ENCODE measurements around the gene SCYL1. TPM values are rescaled to one million over a fixed set of nuclear protein-coding genes. Genes with fewer than 3 reads are reported as not detected.
"Not testable (repeated sequence)": the region's sequence is repeated elsewhere in the genome, so short reads cannot be mapped to it uniquely, and the experiment has no call there.

SCYL1 gene
- total and polyA plus RNA-seq, 5 donors from 2014 or later: 24.3 to 59.0 (median 30.7) TPM

- Histone ChIP-seq H3K27me3 (ENCODE audit: control insufficient read depth, insufficient read depth, low read length) (no peaks in the 10 kb centered on the region), H3K27ac (ENCODE audit: insufficient read depth, low read length, poor library complexity, severe bottlenecking) (no peak overlapping the region), H3K4me3 (ENCODE audit: low read depth, low read length) (no peak overlapping the region), H3K36me3 (ENCODE audit: control insufficient read depth, insufficient read depth, low read length) (no peaks in the 10 kb centered on the region), H3K4me1 (ENCODE audit: control insufficient read depth, insufficient read depth, low read length, poor library complexity, severe bottlenecking) (peaks cover 44% of the 10 kb centered on the region), H3K9me3 (ENCODE audit: control insufficient read depth in 2 of 2, low read length in 2 of 2) (no peaks in the 10 kb centered on the region)
- H3K4me3 Mint-ChIP-seq: peak overlapping the region in 2 of 4 donors; percentile 34 to 61
- H3K27me3 Mint-ChIP-seq: no peaks in the 10 kb centered on the region
- H3K4me1 Mint-ChIP-seq: peaks cover 0 to 58% (median 32%) of the 10 kb centered on the region in 4 donors
- H3K27ac Mint-ChIP-seq: peak overlapping the region in 2 of 3 donors; percentile 25 to 85
- DNase-seq (no peak), ATAC-seq (ENCODE audit: low read depth in 2 of 2) (no peak)
- peaks cover 0 to 2% (median 0%) of the 10 kb centered on the region in 7 donors for H3K9me3 Mint-ChIP-seq
- H3K36me3 Mint-ChIP-seq: no peaks in the 10 kb centered on the region
These were observed 37.1 kb downstream of the SCYL1 start for GRCh38 chr11:65562020-65562419.

DNA sequence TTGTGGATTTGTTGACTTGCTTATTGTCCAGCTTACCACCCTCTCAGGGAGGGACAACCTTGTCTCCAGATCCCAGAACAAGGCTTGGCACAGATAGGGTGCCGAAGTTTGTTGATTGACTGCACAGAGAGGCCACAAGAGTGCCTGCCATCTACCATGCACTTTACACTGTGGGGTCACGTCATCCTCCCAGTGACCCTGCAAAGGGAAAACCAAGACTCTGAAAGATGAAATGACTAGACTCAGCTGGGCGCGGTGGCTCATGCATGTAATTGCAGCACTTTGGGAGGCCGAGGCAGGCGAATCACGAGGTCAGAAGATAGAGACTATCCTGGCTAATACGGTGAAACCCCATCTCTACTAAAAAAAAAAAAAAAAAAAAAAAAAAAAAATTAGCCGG lies 37.9 kb downstream of the SCYL1 start:
- Histone ChIP-seq H3K9me3 (ENCODE audit: control insufficient read depth in 2 of 2, low read length in 2 of 2) (no peaks in the 10 kb centered on the region), H3K27me3 (ENCODE audit: control insufficient read depth, insufficient read depth, low read length) (no peaks in the 10 kb centered on the region), H3K36me3 (ENCODE audit: control insufficient read depth, insufficient read depth, low read length) (no peaks in the 10 kb centered on the region), H3K4me3 (ENCODE audit: low read depth, low read length) (no peak overlapping the region), H3K4me1 (ENCODE audit: control insufficient read depth, insufficient read depth, low read length, poor library complexity, severe bottlenecking) (peaks cover 43% of the 10 kb centered on the region), H3K27ac (ENCODE audit: insufficient read depth, low read length, poor library complexity, severe bottlenecking) (no peak overlapping the region)
- peak overlapping the region in 1 of 4 donors; percentile 80 for H3K4me3 Mint-ChIP-seq
- H3K4me1 Mint-ChIP-seq: peaks cover 0 to 54% (median 30%) of the 10 kb centered on the region in 4 donors
- H3K36me3 Mint-ChIP-seq: no peaks in the 10 kb centered on the region
- peak overlapping the region in 1 of 3 donors; percentile 55 for H3K27ac Mint-ChIP-seq
- no peak for DNase-seq
- no peaks in the 10 kb centered on the region for H3K27me3 Mint-ChIP-seq
- peaks cover 0 to 2% (median 0%) of the 10 kb centered on the region in 7 donors for H3K9me3 Mint-ChIP-seq
- no peak for ATAC-seq (ENCODE audit: low read depth in 2 of 2)

DNA sequence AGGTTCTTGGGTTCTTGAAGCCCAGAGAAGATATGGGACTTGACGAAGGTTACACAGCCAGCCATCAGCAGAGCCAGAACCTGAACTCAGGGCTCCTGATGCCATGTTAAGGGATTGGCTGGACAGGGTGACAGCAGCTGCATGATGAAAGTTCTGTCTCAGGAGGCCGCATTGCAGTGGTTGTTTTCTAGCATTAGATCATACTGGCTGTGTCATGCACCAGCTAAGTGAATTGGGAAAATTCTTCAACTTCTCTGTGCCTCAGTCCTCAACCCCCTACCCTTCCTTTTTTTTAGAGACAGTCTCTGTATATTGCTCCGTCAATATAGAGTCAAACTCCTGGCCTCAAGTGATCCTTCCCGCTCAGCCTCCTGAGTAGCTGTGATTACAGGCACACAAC lies 38.7 kb downstream of the SCYL1 start:
- Histone ChIP-seq H3K36me3 (ENCODE audit: control insufficient read depth, insufficient read depth, low read length) (no peaks in the 10 kb centered on the region), H3K27me3 (ENCODE audit: control insufficient read depth, insufficient read depth, low read length) (no peaks in the 10 kb centered on the region)
- H3K9me3 Mint-ChIP-seq: peaks cover 0 to 2% (median 0%) of the 10 kb centered on the region in 7 donors

DNA sequence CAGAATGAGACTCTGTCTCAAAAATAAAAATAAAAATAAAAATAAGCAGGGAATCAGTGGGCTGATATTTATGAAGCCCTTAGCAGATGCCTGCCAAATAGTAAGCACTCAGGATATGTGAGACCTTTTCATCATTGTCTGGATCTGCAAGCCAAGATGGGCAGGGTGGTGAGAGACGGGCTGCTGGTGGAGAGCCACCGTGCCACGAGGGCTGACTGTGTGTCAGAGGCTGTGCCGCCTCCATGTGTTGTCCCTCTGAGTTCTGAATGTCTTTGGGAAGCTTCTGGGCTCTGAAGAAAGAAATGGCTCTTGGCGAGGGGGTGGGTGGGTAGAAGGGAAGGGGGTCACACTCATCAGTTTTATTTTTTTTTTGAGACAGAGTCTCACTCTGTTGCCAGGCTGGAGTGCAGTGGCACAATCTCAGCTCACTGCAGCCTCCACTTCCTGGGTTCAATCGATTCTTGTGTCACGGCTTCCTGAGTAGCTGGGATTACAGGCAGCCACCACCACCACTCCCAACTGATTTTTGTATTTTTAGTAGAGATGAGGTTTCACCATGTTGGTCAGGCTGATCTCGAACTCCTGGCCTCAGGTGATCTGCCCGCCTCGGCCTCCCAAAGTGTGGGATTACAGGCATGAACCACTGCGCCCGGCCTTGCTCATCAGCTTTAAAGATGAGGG lies 40.1 kb downstream of the SCYL1 start:
- H3K4me1 ChIP-seq (ENCODE audit: control insufficient read depth, insufficient read depth, low read length, poor library complexity, severe bottlenecking): peaks cover 54% of the 10 kb centered on the region
- peaks cover 0 to 65% (median 40%) of the 10 kb centered on the region in 4 donors for H3K4me1 Mint-ChIP-seq

More for the DNA sequence above, 38.7 kb downstream of the SCYL1 start:
- Mint-ChIP-seq H3K27me3 (no peaks in the 10 kb centered on the region), H3K4me1 (peaks cover 0 to 62% (median 34%) of the 10 kb centered on the region in 4 donors), H3K27ac (peak overlapping the region; percentile 87 to 92 (median 90)), H3K36me3 (no peaks in the 10 kb centered on the region), H3K4me3 (peak overlapping the region in 2 of 4 donors; percentile 76 to 80)
- peaks cover 49% of the 10 kb centered on the region for H3K4me1 ChIP-seq (ENCODE audit: control insufficient read depth, insufficient read depth, low read length, poor library complexity, severe bottlenecking)
- no peaks in the 10 kb centered on the region for H3K9me3 ChIP-seq (ENCODE audit: control insufficient read depth in 2 of 2, low read length in 2 of 2)
- ATAC-seq (ENCODE audit: low read depth in 2 of 2) (no peak), DNase-seq (no peak)
- peak overlapping the region; percentile 29 for H3K27ac ChIP-seq (ENCODE audit: insufficient read depth, low read length, poor library complexity, severe bottlenecking)
- no peak overlapping the region for H3K4me3 ChIP-seq (ENCODE audit: low read depth, low read length)

GRCh38 chr11:65565624-65566453 lies 41.0 kb downstream of the SCYL1 start:
- Histone ChIP-seq H3K4me1 (ENCODE audit: control insufficient read depth, insufficient read depth, low read length, poor library complexity, severe bottlenecking) (peaks cover 60% of the 10 kb centered on the region), H3K4me3 (ENCODE audit: low read depth, low read length) (peak overlapping the region; percentile 65), H3K27me3 (ENCODE audit: control insufficient read depth, insufficient read depth, low read length) (no peaks in the 10 kb centered on the region), H3K36me3 (ENCODE audit: control insufficient read depth, insufficient read depth, low read length) (no peaks in the 10 kb centered on the region), H3K9me3 (ENCODE audit: control insufficient read depth in 2 of 2, low read length in 2 of 2) (no peaks in the 10 kb centered on the region), H3K27ac (ENCODE audit: insufficient read depth, low read length, poor library complexity, severe bottlenecking) (peak overlapping the region; percentile 100)
- peaks cover 9% of the 10 kb centered on the region for H3K27me3 Mint-ChIP-seq
- H3K9me3 Mint-ChIP-seq: peaks cover 0 to 2% (median 0%) of the 10 kb centered on the region in 7 donors
- peak overlapping the region; percentile 78 to 95 (median 82) for H3K4me3 Mint-ChIP-seq
- H3K36me3 Mint-ChIP-seq: no peaks in the 10 kb centered on the region
- peak in 1 of 2 donors; percentile 3 for ATAC-seq (ENCODE audit: low read depth in 2 of 2)
- peak in 2 of 3 donors; percentile 36 to 68 for DNase-seq
- peaks cover 0 to 63% (median 39%) of the 10 kb centered on the region in 4 donors for H3K4me1 Mint-ChIP-seq
- peak overlapping the region; percentile 90 to 96 (median 92) for H3K27ac Mint-ChIP-seq

More for the DNA sequence above, 40.1 kb downstream of the SCYL1 start:
- H3K27me3 Mint-ChIP-seq; H3K27me3 ChIP-seq (ENCODE audit: control insufficient read depth, insufficient read depth, low read length); H3K9me3 ChIP-seq (ENCODE audit: control insufficient read depth in 2 of 2, low read length in 2 of 2); H3K9me3 Mint-ChIP-seq; H3K36me3 Mint-ChIP-seq; ATAC-seq (ENCODE audit: low read depth in 2 of 2); H3K36me3 ChIP-seq (ENCODE audit: control insufficient read depth, insufficient read depth, low read length): not testable (repeated sequence)
- H3K27ac ChIP-seq (ENCODE audit: insufficient read depth, low read length, poor library complexity, severe bottlenecking): peak overlapping the region; percentile 100
- peak overlapping the region; percentile 78 to 95 (median 82) for H3K4me3 Mint-ChIP-seq
- peak overlapping the region; percentile 90 to 96 (median 92) for H3K27ac Mint-ChIP-seq
- peak overlapping the region; percentile 65 for H3K4me3 ChIP-seq (ENCODE audit: low read depth, low read length)
- DNase-seq: peak in 1 of 3 donors; percentile 60

- Mint-ChIP-seq H3K4me3 (peak overlapping the region; percentile 95 to 100 (median 98)), H3K27ac (peak overlapping the region; percentile 97 to 99 (median 98)), H3K9me3 (peaks cover 0 to 2% (median 0%) of the 10 kb centered on the region in 7 donors), H3K36me3 (no peaks in the 10 kb centered on the region), H3K27me3 (peaks cover 9% of the 10 kb centered on the region), H3K4me1 (peaks cover 0 to 75% (median 47%) of the 10 kb centered on the region in 4 donors)
- ATAC-seq (ENCODE audit: low read depth in 2 of 2) (peak; percentile 18 to 21), DNase-seq (no peak)
- Histone ChIP-seq H3K27me3 (ENCODE audit: control insufficient read depth, insufficient read depth, low read length) (no peaks in the 10 kb centered on the region), H3K36me3 (ENCODE audit: control insufficient read depth, insufficient read depth, low read length) (no peaks in the 10 kb centered on the region), H3K27ac (ENCODE audit: insufficient read depth, low read length, poor library complexity, severe bottlenecking) (peak overlapping the region; percentile 100), H3K9me3 (ENCODE audit: control insufficient read depth in 2 of 2, low read length in 2 of 2) (no peaks in the 10 kb centered on the region), H3K4me3 (ENCODE audit: low read depth, low read length) (peak overlapping the region; percentile 87), H3K4me1 (ENCODE audit: control insufficient read depth, insufficient read depth, low read length, poor library complexity, severe bottlenecking) (peaks cover 83% of the 10 kb centered on the region)
These were observed 44.5 kb downstream of the SCYL1 start for GRCh38 chr11:65569164-65569972.
